Osteoblast (primary cell): Measurements from ENCODE around the gene EDIL3. TPM values are rescaled to one million over a fixed set of nuclear protein-coding genes. Genes with fewer than 3 reads are reported as not detected.

Source experiments
- DNase-seq: peaks from one replicate; pipeline ENCODE4 v3.0.0; 2011; ENCODE audit warnings: low spot score, mixed read lengths; ENCODE audit not compliant: insufficient read length; ENCODE audit errors: missing footprints
- H2AFZ ChIP-seq: 2 replicates; pipeline ENCODE4 v1.6.0; 2011; ENCODE audit warnings: mild to moderate bottlenecking, low read length
- H3K27ac ChIP-seq: 2 replicates; pipeline ENCODE4 v1.5.1; 2011; ENCODE audit warnings: mild to moderate bottlenecking, low read depth, low read length, moderate library complexity
- H3K27me3 ChIP-seq: 2 replicates; pipeline ENCODE4 v1.6.0; 2012; ENCODE audit warnings: mild to moderate bottlenecking, control low read depth, inconsistent platforms, low read length, moderate library complexity; ENCODE audit not compliant: insufficient read depth
- H3K36me3 ChIP-seq: 2 replicates; pipeline ENCODE4 v1.5.1; 2011; ENCODE audit warnings: mild to moderate bottlenecking, low read length, control low read depth, moderate library complexity; ENCODE audit not compliant: insufficient read depth
- H3K4me1 ChIP-seq: 2 replicates; pipeline ENCODE4 v1.5.1; 2011; ENCODE audit warnings: mild to moderate bottlenecking, low read length, control low read depth, moderate library complexity; ENCODE audit not compliant: insufficient read depth
- H3K4me2 ChIP-seq: 2 replicates; pipeline ENCODE4 v1.6.0; 2011; ENCODE audit warnings: mild to moderate bottlenecking, low read length; ENCODE audit not compliant: insufficient read depth
- H3K4me3 ChIP-seq: fragments of 200-600 bp; sonication (generic); 3 replicates; pipeline ENCODE4 v1.5.1; 2012; ENCODE audit warnings: mild to moderate bottlenecking, low read length, inconsistent platforms; ENCODE audit not compliant: insufficient read depth
- H3K79me2 ChIP-seq: 2 replicates; pipeline ENCODE4 v1.6.0; 2012; ENCODE audit warnings: mild to moderate bottlenecking, low read length, control low read depth, inconsistent platforms; ENCODE audit not compliant: insufficient read depth
- H3K9me3 ChIP-seq: 2 replicates; pipeline ENCODE4 v1.5.1; 2011; ENCODE audit warnings: low read depth, low read length, control low read depth
- H4K20me1 ChIP-seq: 2 replicates; pipeline ENCODE4 v1.6.0; 2012; ENCODE audit warnings: mild to moderate bottlenecking, low read length, control low read depth; ENCODE audit not compliant: insufficient read depth
- total RNA-seq: library from RNA; depleted of rRNA; stranded (reverse); fragments of >200 nt; gene quantifications from 2 replicates; pipeline ENCODE4 v1.2.3, GENCODE V29; 2012
- TF ChIP-seq, protein P1 (sequence below): IDR thresholded peaks from 2 replicates; pipeline ENCODE4 v1.5.1; 2011; ENCODE audit warnings: mild to moderate bottlenecking, low read depth, low read length, moderate library complexity; ENCODE audit errors: extremely low read depth

The EDIL3 gene
- total RNA-seq, 1 donor: 366 TPM

DNA sequence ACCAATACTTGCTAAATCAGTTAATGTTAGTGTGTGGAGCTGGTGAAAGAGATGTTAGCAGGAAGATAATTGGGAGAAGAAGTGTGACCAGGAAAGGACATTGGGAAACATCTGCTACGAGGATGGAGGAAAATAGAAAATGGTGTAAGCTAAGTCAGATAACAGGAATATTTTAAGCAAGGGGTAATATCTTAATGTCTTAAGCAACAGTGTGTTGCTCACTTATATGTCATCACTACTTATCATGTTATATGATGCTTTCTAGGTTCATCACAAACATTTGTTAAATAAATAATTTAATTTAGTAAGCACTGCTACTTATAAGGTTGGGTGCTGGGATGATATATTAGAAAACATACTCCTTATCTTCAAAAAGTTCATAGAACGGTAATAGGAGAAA lies 326.1 kb downstream of the EDIL3 start:
- Histone ChIP-seq H3K27me3 (no peaks in the 10 kb centered on the region), H3K4me3 (no peak overlapping the region), H3K9me3 (no peaks in the 10 kb centered on the region), H3K4me1 (peaks cover 12% of the 10 kb centered on the region), H3K36me3 (peaks cover 25% of the 10 kb centered on the region), H4K20me1 (no peaks in the 10 kb centered on the region), H3K27ac (no peak overlapping the region), H2AFZ (no peak overlapping the region), H3K4me2 (no peak overlapping the region), H3K79me2 (no peaks in the 10 kb centered on the region)
- no peak for DNase-seq
- TF ChIP-seq, protein P1, sequence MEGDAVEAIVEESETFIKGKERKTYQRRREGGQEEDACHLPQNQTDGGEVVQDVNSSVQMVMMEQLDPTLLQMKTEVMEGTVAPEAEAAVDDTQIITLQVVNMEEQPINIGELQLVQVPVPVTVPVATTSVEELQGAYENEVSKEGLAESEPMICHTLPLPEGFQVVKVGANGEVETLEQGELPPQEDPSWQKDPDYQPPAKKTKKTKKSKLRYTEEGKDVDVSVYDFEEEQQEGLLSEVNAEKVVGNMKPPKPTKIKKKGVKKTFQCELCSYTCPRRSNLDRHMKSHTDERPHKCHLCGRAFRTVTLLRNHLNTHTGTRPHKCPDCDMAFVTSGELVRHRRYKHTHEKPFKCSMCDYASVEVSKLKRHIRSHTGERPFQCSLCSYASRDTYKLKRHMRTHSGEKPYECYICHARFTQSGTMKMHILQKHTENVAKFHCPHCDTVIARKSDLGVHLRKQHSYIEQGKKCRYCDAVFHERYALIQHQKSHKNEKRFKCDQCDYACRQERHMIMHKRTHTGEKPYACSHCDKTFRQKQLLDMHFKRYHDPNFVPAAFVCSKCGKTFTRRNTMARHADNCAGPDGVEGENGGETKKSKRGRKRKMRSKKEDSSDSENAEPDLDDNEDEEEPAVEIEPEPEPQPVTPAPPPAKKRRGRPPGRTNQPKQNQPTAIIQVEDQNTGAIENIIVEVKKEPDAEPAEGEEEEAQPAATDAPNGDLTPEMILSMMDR: no peak

- Histone ChIP-seq H3K9me3 (no peaks in the 10 kb centered on the region), H3K79me2 (no peaks in the 10 kb centered on the region), H3K36me3 (peaks cover 20% of the 10 kb centered on the region), H3K4me3 (no peak overlapping the region), H2AFZ (no peak overlapping the region), H4K20me1 (no peaks in the 10 kb centered on the region), H3K4me2 (peak overlapping the region; percentile 14), H3K27ac (peak overlapping the region; percentile 57), H3K4me1 (peaks cover 12% of the 10 kb centered on the region), H3K27me3 (no peaks in the 10 kb centered on the region)
- DNase-seq: no peak
- TF ChIP-seq, protein P1: no peak
Measured at GRCh38 chr5:84057211-84057610, 327.5 kb downstream of the EDIL3 start.

- Histone ChIP-seq H4K20me1 (no peaks in the 10 kb centered on the region), H3K4me3 (no peak overlapping the region), H3K4me1 (no peaks in the 10 kb centered on the region), H2AFZ (no peak overlapping the region), H3K9me3 (no peaks in the 10 kb centered on the region), H3K4me2 (no peak overlapping the region), H3K27me3 (no peaks in the 10 kb centered on the region), H3K27ac (no peak overlapping the region), H3K36me3 (peaks cover 3% of the 10 kb centered on the region), H3K79me2 (peaks cover 2% of the 10 kb centered on the region)
- no peak for DNase-seq
- TF ChIP-seq, protein P1: no peak
Measured at GRCh38 chr5:84045964-84046363, 338.7 kb downstream of the EDIL3 start.

- TF ChIP-seq, protein P1: no peak
- H2AFZ ChIP-seq: no peak overlapping the region
Measured at GRCh38 chr5:84036842-84037241, 347.8 kb downstream of the EDIL3 start.

More at GRCh38 chr5:84036842-84037241, 347.8 kb downstream of the EDIL3 start:
- H3K4me1 ChIP-seq: peaks cover 21% of the 10 kb centered on the region
- no peak overlapping the region for H3K4me3 ChIP-seq
- H3K36me3 ChIP-seq: no peaks in the 10 kb centered on the region
- H3K9me3 ChIP-seq: no peaks in the 10 kb centered on the region
- no peak for DNase-seq
- H3K27ac ChIP-seq: no peak overlapping the region
- H3K4me2 ChIP-seq: no peak overlapping the region
- no peaks in the 10 kb centered on the region for H3K79me2 ChIP-seq
- no peaks in the 10 kb centered on the region for H4K20me1 ChIP-seq
- no peaks in the 10 kb centered on the region for H3K27me3 ChIP-seq
